Breast epithelium (tissue), 4 donors: ENCODE results near the gene AOPEP. TPM values are rescaled to one million over a fixed set of nuclear protein-coding genes. Genes with fewer than 3 reads are reported as not detected.

Source experiments
- DNase-seq, 2 donors: peaks; one replicate each; pipeline ENCODE4 v3.0.0-alpha.2; 2019; ENCODE audit warnings: low spot score in 2 of 2
- H3K27ac ChIP-seq, 2 donors: fragments of 200-600 bp; sonication (generic) in 1 of 2; one replicate each; pipeline ENCODE4 v1.5.1; 2016 to 2019; ENCODE audit warnings: mild to moderate bottlenecking in 1 of 2
- H3K27me3 ChIP-seq, 2 donors: fragments of 200-600 bp; sonication (generic) in 1 of 2; one replicate each; pipeline versions ENCODE4 v1.5.1 to v1.6.0; 2017 to 2019; ENCODE audit warnings: control low read depth in 1 of 2, mild to moderate bottlenecking in 1 of 2
- H3K36me3 ChIP-seq: fragments of 200-600 bp; one replicate; pipeline ENCODE4 v1.5.1; 2019
- H3K4me1 ChIP-seq, 2 donors: fragments of 200-600 bp; sonication (generic); one replicate each; pipeline ENCODE4 v1.5.1; 2016 to 2019; ENCODE audit warnings: control low read depth in 1 of 2
- H3K4me3 ChIP-seq, 3 donors: fragments of 200-600 bp; sonication (generic); 1 replicate in 2 of 3; 2 replicates in 1 of 3; pipeline ENCODE4 v1.5.1; 2016 to 2019; ENCODE audit warnings: mild to moderate bottlenecking in 3 of 3, moderate library complexity in 2 of 3
- H3K9me3 ChIP-seq, 2 donors: fragments of 200-600 bp; sonication (generic) in 1 of 2; one replicate each; pipeline ENCODE4 v1.5.1; 2016 to 2019; ENCODE audit warnings: control low read depth in 1 of 2
- POLR2A ChIP-seq: fragments of 450-650 bp; IDR thresholded peaks from one replicate; pipeline ENCODE4 v1.6.1; 2016; ENCODE audit warnings: antibody characterized with exemption, mild to moderate bottlenecking, moderate library complexity
- POLR2AphosphoS5 ChIP-seq, 3 donors: sonication (generic); formaldehyde crosslinking; IDR thresholded peaks; one replicate each; pipeline ENCODE4 v1.6.1; 2017; ENCODE audit warnings: antibody characterized with exemption in 3 of 3
- intact Hi-C: fragments of 100-400 bp; cut with DNase I; formaldehyde crosslinking; loops from one replicate; pipeline ENCODE4 v1.15.1; 2023; ENCODE audit warnings: low total_unique reads
- total RNA-seq, 3 donors: library from RNA; depleted of rRNA; stranded (reverse); fragments of >200 nt; gene quantifications; one replicate each; pipeline ENCODE4 v1.1.0, GENCODE V29; 2016
- TF ChIP-seq, protein P1 (sequence below), 3 donors: fragments of 450-650 bp; IDR thresholded peaks; one replicate each; pipeline ENCODE4 v1.5.1; 2016 to 2017; ENCODE audit warnings: antibody characterized with exemption in 3 of 3, mild to moderate bottlenecking in 3 of 3, moderate library complexity in 3 of 3

Gene AOPEP
- total RNA-seq, 3 donors from 2014 or later, result 15.5 to 94.1 (median 87.5) TPM

DNA sequence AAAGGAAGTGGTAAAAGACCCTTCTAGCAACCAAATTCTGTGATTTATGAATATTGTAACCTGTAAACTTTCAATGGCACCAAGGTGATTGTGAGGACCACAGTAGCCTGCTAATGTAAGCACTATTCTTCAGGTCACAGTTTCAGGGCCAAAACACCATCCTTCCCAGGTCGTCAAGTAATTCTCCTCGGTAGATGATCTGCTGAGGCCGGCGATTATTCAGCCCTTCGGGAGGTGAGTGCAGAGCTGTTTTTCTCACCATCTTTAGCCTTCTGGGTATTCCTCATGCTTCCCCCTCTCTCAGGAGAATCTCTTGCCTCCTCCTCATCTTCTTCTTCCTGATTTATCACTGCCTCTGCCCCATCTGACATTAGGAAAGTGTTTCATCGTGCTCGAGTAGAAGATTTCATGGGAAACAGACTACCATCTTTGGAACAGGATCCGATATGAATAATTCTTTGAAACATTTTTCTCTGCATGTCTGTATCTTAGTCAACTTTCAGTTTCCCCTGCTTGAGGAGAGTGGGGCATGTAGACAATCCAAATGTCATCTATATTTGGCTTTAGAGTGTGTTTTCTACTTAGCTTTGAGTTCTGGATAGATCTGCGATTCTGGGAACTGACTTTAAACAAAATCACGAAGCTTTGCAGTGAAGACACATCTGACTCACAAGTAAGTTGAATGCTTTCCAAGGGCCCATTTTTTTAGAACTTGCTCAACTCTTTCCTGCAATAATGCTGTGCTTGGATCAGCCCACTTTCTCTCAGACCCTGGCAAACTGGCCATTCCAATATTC, 173.9 kb downstream of the AOPEP start:
- TF ChIP-seq POLR2A, result no peak
- peak in 2 of 3 donors; percentile 5 to 16 for TF ChIP-seq POLR2AphosphoS5 (IDR thresholded peaks at IDR 0.05)
- Histone ChIP-seq H3K4me3 (peak overlapping the region; percentile 9 to 34 (median 10)), H3K9me3 (no peaks in the 10 kb centered on the region), H3K4me1 (no peaks in the 10 kb centered on the region), H3K27me3 (no peaks in the 10 kb centered on the region), H3K27ac (peak overlapping the region; percentile 74 to 82), H3K36me3 (no peaks in the 10 kb centered on the region)
- intact Hi-C loops, result no loop called here
- DNase-seq, result no peak

DNA sequence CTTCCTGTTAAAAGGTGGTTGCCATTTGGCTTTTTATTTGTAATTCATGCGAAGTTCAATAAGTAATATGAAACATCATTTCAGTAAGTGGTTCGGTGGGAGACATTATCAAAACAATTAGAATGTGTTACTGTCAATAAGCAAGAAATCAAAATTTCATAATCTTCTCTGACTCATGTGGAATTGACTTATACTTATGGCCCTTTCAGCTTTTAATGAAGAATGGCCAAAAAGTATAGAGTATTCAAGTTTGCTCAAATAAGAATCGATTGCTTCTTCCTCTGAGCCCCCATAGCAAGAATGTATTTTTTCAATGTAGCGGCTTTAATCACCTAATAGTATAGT, 174.5 kb downstream of the AOPEP start:
- Histone ChIP-seq H3K27me3 (no peaks in the 10 kb centered on the region), H3K36me3 (no peaks in the 10 kb centered on the region), H3K4me3 (peak overlapping the region in 2 of 3 donors; percentile 9 to 34), H3K4me1 (no peaks in the 10 kb centered on the region), H3K27ac (peak overlapping the region; percentile 74 to 82), H3K9me3 (no peaks in the 10 kb centered on the region)
- DNase-seq, result no peak
- intact Hi-C loops, result no loop called here
- no peak for TF ChIP-seq POLR2AphosphoS5 (IDR thresholded peaks at IDR 0.05)
- TF ChIP-seq, protein P1, sequence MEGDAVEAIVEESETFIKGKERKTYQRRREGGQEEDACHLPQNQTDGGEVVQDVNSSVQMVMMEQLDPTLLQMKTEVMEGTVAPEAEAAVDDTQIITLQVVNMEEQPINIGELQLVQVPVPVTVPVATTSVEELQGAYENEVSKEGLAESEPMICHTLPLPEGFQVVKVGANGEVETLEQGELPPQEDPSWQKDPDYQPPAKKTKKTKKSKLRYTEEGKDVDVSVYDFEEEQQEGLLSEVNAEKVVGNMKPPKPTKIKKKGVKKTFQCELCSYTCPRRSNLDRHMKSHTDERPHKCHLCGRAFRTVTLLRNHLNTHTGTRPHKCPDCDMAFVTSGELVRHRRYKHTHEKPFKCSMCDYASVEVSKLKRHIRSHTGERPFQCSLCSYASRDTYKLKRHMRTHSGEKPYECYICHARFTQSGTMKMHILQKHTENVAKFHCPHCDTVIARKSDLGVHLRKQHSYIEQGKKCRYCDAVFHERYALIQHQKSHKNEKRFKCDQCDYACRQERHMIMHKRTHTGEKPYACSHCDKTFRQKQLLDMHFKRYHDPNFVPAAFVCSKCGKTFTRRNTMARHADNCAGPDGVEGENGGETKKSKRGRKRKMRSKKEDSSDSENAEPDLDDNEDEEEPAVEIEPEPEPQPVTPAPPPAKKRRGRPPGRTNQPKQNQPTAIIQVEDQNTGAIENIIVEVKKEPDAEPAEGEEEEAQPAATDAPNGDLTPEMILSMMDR (IDR thresholded peaks at IDR 0.05), result no peak
- TF ChIP-seq POLR2A, result no peak

DNA sequence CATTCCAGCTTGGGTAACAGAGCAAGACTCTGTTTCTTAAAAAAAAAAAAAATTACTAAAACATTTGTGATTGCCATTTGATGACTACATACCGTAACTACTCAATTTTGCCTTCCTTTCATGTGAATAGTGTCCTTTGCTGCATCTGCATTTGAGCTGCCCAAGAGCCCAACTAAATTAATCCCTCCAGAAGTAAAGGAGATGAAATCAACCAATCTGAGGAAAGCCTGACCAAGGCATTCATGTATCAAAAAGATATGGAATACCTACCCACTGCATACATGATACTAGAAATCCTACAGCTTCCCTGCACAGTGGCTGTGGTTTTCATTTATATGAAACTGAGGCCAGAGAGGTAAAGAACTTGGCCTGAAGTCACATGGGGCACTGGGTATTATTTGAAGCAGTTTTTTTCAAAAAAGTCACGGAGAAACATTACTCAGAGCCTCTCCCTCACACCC, 177.5 kb downstream of the AOPEP start:
- H3K36me3 ChIP-seq, result no peaks in the 10 kb centered on the region
- H3K9me3 ChIP-seq, result no peaks in the 10 kb centered on the region
- no peak overlapping the region for H3K4me3 ChIP-seq
- intact Hi-C loops, result no loop called here
- no peak for TF ChIP-seq POLR2A
- TF ChIP-seq POLR2AphosphoS5 (IDR thresholded peaks at IDR 0.05), result no peak
- TF ChIP-seq, protein P1 (IDR thresholded peaks at IDR 0.05), result no peak
- H3K4me1 ChIP-seq, result no peaks in the 10 kb centered on the region
- no peak for DNase-seq
- H3K27ac ChIP-seq, result no peak overlapping the region
- no peaks in the 10 kb centered on the region for H3K27me3 ChIP-seq

DNA sequence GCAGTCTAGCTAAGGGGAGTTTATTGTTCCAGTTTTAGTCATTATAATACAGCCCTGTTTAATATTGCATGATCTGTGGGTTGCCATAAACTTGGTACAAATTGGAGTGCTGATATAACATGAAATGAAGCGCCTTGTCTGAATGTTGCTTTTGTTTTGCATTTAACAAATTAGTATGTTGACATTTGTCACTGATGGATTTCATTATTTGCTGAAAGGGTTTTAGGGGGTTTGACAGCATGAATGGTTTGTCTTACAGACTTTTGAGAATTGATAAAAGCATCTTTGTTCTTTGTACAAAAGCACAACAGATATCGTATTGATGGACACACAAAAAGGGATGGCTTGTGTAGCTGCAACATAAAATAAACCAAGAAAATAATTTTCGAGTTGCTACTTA, 178.3 kb downstream of the AOPEP start:
- Histone ChIP-seq H3K4me1 (no peaks in the 10 kb centered on the region), H3K27ac (no peak overlapping the region), H3K36me3 (no peaks in the 10 kb centered on the region), H3K9me3 (no peaks in the 10 kb centered on the region), H3K4me3 (no peak overlapping the region), H3K27me3 (no peaks in the 10 kb centered on the region)
- no peak for DNase-seq
- TF ChIP-seq POLR2AphosphoS5 (IDR thresholded peaks at IDR 0.05) (no peak), POLR2A (no peak)
- TF ChIP-seq, protein P1 (IDR thresholded peaks at IDR 0.05), result no peak
- intact Hi-C loops, result no loop called here

DNA sequence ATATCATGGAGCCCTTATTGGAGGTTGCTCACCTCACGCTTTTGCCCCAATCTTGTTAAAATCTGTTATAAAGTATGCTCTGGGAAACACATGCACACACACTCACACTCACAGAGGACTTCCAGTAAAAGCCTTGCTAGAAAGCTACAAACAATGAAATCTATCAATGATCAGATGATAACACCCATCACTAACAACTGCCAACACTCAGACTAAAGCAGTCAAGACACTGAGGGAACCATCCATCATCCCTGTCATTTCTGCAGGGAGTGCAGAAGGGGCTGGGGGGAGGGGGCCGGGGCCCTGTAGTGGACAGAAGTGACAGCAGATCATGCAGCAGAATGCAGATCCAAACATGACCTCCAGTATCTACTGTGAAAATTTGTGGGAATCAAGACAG, 179.1 kb downstream of the AOPEP start:
- no peaks in the 10 kb centered on the region for H3K4me1 ChIP-seq
- TF ChIP-seq POLR2AphosphoS5 (IDR thresholded peaks at IDR 0.05) (no peak), POLR2A (no peak)
- TF ChIP-seq, protein P1 (IDR thresholded peaks at IDR 0.05), result no peak
- intact Hi-C loops, result no loop called here
- no peaks in the 10 kb centered on the region for H3K27me3 ChIP-seq
- no peak overlapping the region for H3K4me3 ChIP-seq
- no peaks in the 10 kb centered on the region for H3K36me3 ChIP-seq
- H3K9me3 ChIP-seq, result no peaks in the 10 kb centered on the region
- no peak overlapping the region for H3K27ac ChIP-seq
- DNase-seq, result no peak
